DOHH2 (cell line): ENCODE data around the gene FAM50A.

Experiments used
- H3F3A ChIP-seq: fragments of 200-600 bp; sonication (generic), shearing (Covaris generic); 2 replicates; pipeline ENCODE4 v1.6.0; 2016; ENCODE audit warnings: antibody characterized with exemption, mild to moderate bottlenecking; ENCODE audit not compliant: control insufficient read depth, insufficient read depth
- H3K27ac ChIP-seq: fragments of 200-600 bp; sonication (generic); 2 replicates; pipeline ENCODE4 v1.5.1; 2014; ENCODE audit warnings: low read depth, mild to moderate bottlenecking, low read length, moderate library complexity
- H3K27me3 ChIP-seq: fragments of 200-600 bp; sonication (generic); 2 replicates; pipeline ENCODE4 v1.6.1; 2014; ENCODE audit warnings: mild to moderate bottlenecking, low read length, mixed read lengths; ENCODE audit not compliant: control insufficient read depth
- H3K36me3 ChIP-seq: fragments of 200-600 bp; sonication (generic); 2 replicates; pipeline ENCODE4 v1.6.1; 2014; ENCODE audit warnings: mild to moderate bottlenecking, low read length, moderate library complexity, mixed read lengths; ENCODE audit not compliant: control insufficient read depth
- H3K4me1 ChIP-seq: fragments of 200-600 bp; sonication (generic); 2 replicates; pipeline ENCODE4 v1.6.1; 2014; ENCODE audit warnings: mild to moderate bottlenecking, low read length, mixed read lengths; ENCODE audit not compliant: control insufficient read depth
- H3K4me2 ChIP-seq: fragments of 200-600 bp; sonication (generic); 2 replicates; pipeline ENCODE4 v1.6.0; 2014; ENCODE audit warnings: mild to moderate bottlenecking, low read length, moderate library complexity
- H3K4me3 ChIP-seq: fragments of 200-600 bp; sonication (generic); 2 replicates; pipeline ENCODE4 v1.5.1; 2014; ENCODE audit warnings: mild to moderate bottlenecking, low read length, mixed read lengths
- H3K79me2 ChIP-seq: fragments of 200-600 bp; sonication (generic); 2 replicates; pipeline ENCODE4 v1.6.1; 2014; ENCODE audit warnings: mild to moderate bottlenecking, low read length, mixed read lengths; ENCODE audit not compliant: control insufficient read depth
- H3K9me2 ChIP-seq: fragments of 200-600 bp; sonication (generic); replicated peaks from 2 replicates; pipeline ENCODE4 v1.6.1; 2014; ENCODE audit warnings: mild to moderate bottlenecking, low read length, mixed read lengths; ENCODE audit not compliant: control insufficient read depth
- H3K9me3 ChIP-seq: fragments of 200-600 bp; sonication (generic); 2 replicates; pipeline ENCODE4 v1.6.1; 2014; ENCODE audit warnings: antibody characterized with exemption, low read length, mixed read lengths; ENCODE audit not compliant: control insufficient read depth, insufficient read depth
- H4K20me1 ChIP-seq: fragments of 200-600 bp; sonication (generic); 2 replicates; pipeline ENCODE4 v1.6.0; 2014; ENCODE audit warnings: low read depth, mild to moderate bottlenecking, antibody characterized with exemption, low read length, moderate library complexity; ENCODE audit not compliant: control insufficient read depth, insufficient read depth
- CTCF ChIP-seq: fragments of 200-600 bp; sonication (generic); IDR thresholded peaks from one replicate; pipeline ENCODE4 v1.5.1; 2014; ENCODE audit warnings: antibody characterized with exemption, mild to moderate bottlenecking, low read depth, low read length; ENCODE audit not compliant: poor library complexity, severe bottlenecking
- EZH2phosphoT487 ChIP-seq: fragments of 200-600 bp; sonication (generic); IDR thresholded peaks from 2 replicates; pipeline ENCODE4 v1.6.1; 2017; ENCODE audit warnings: borderline replicate concordance, mild to moderate bottlenecking, antibody characterized with exemption, low read length, moderate library complexity, mixed read lengths

The FAM50A gene

GRCh38 chrX:154403192-154403591 is 40.7 kb upstream of the FAM50A start:
- H3K4me3 ChIP-seq, result no peak overlapping the region
- peaks cover 29% of the 10 kb centered on the region for H3F3A ChIP-seq
- peaks cover 16% of the 10 kb centered on the region for H3K79me2 ChIP-seq
- H3K36me3 ChIP-seq, result peaks cover 32% of the 10 kb centered on the region
- H3K9me2 ChIP-seq, result no peaks in the 10 kb centered on the region
- H3K27me3 ChIP-seq, result no peaks in the 10 kb centered on the region
- TF ChIP-seq CTCF (no peak), EZH2phosphoT487 (no peak)
- H3K9me3 ChIP-seq, result no peaks in the 10 kb centered on the region
- H3K4me1 ChIP-seq, result peaks cover 11% of the 10 kb centered on the region
- no peaks in the 10 kb centered on the region for H4K20me1 ChIP-seq
- no peak overlapping the region for H3K27ac ChIP-seq
- no peak overlapping the region for H3K4me2 ChIP-seq

DNA sequence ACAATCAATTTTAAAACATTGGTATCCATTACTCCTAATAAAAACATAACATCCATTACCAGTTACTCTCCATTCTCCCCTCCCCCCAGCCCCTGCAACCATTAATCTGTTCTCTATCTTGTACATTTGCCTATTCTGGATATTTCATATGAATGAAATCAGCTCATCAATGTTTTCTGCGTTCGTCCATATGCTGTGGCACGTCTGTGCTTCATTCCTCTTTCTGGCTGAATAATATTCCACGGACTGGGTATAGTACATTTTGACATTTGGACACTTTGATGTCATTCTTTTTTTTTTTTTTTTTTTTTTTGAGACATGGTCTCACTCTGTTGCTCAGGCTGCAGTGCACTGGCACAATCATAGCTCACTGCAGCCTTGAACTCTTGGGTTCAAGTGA is 40.1 kb upstream of the FAM50A start:
- no peaks in the 10 kb centered on the region for H3K9me2 ChIP-seq
- H3K79me2 ChIP-seq, result peaks cover 9% of the 10 kb centered on the region
- H3K9me3 ChIP-seq, result no peaks in the 10 kb centered on the region
- no peak overlapping the region for H3K27ac ChIP-seq
- H3K4me2 ChIP-seq, result no peak overlapping the region
- TF ChIP-seq CTCF, result no peak
- no peak for TF ChIP-seq EZH2phosphoT487
- H3K4me3 ChIP-seq, result no peak overlapping the region
- peaks cover 14% of the 10 kb centered on the region for H3K4me1 ChIP-seq
- H4K20me1 ChIP-seq, result no peaks in the 10 kb centered on the region
- H3K36me3 ChIP-seq, result peaks cover 26% of the 10 kb centered on the region
- H3K27me3 ChIP-seq, result no peaks in the 10 kb centered on the region
- peaks cover 28% of the 10 kb centered on the region for H3F3A ChIP-seq

GRCh38 chrX:154404625-154405192 is 39.2 kb upstream of the FAM50A start:
- Histone ChIP-seq H3F3A (peaks cover 19% of the 10 kb centered on the region), H3K36me3 (peaks cover 17% of the 10 kb centered on the region), H4K20me1 (no peaks in the 10 kb centered on the region), H3K4me1 (peaks cover 9% of the 10 kb centered on the region), H3K4me3 (no peak overlapping the region), H3K9me3 (no peaks in the 10 kb centered on the region), H3K27ac (no peak overlapping the region), H3K4me2 (no peak overlapping the region), H3K27me3 (no peaks in the 10 kb centered on the region), H3K79me2 (peaks cover under 1% of the 10 kb centered on the region; the same call in 1 of the 2 replicates), H3K9me2 (no peaks in the 10 kb centered on the region)
- TF ChIP-seq EZH2phosphoT487, result no peak
- TF ChIP-seq CTCF, result no peak
